Measurements from ENCODE around the gene MRNIP. TPM values are rescaled to one million over a fixed set of nuclear protein-coding genes. Genes with fewer than 3 reads are reported as not detected.
A peak's percentile ranks its signal among the peaks of the same experiment; 100 is the strongest.

The MRNIP gene
- 30.4 and 31.1 TPM in 2 replicates for total RNA-seq (2021)
- long read RNA-seq, transcript MRNIP-205 (8 exons, 1,244 nt), result minor isoform, 13 of 76 reads
- long read RNA-seq, transcript MRNIP-201 (7 exons, 1,238 nt), result major isoform, 34 of 76 reads
- long read RNA-seq, partial matches to known transcripts, result 1 of 76 reads
- long read RNA-seq, other reads (novel, unspliced or antisense), result 18 of 76 reads

DNA sequence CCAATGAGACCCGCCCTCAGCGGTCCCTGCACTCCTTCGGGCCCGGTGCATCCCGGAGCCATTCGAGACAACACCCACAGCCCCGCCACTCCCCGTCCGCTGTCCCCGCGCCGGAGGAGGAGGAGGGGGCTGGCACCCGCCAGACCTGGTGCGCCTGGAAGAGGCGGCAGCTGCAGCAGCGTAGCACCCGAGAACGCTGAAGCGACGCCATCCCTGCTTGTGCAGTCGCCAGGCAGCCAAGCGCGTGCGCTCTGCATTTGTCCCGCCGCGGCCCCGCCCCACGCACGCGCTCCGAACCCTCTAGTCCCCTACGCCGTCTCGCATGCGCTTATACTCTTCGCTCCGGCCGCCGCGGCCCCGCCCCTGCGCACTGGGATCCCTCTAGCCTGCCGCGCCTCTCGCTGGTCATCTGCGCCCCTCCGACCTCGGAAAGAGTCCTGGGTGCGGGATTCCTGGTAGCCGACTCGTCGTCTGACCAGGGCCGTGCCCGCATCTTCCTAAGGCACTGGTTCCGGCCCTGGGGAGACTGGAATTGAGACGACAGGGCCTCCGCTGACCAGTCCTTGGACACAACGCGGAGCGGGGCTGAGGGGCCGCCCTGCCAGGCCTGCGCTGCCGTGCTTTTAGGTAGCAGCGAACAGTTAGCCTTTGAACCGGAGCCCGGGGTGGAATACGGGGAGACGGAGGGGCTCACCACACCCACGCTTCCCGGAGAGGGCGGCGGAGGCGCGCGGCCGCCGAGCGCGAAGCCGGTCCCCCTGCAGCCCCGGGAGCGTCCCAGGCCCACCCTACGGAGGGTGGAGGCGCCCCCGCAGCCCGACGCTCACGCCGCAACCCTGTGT, at the start of gene MRNIP:
MRNIP (minus strand) TSS at position 232 of the 842 bp plus-strand sequence; CDS start at position 211, 21 bp downstream.
- H3K23ac ChIP-seq (ENCODE audit: insufficient read length, low read depth, low read length), result no peak within 1 kb of the TSS
- Mint-ChIP-seq H3K4me1 (peaks cover 13 to 15% of the 10 kb centered on the region in 2 experiments), H3K27me3 (ENCODE audit: low read depth) (peaks cover 12% of the 10 kb centered on the region), H3K27ac (peak within 1 kb of the TSS in 1 of 3 experiments; percentile 86; a peak in 2 of 7 replicates), H3K4me3 (peak within 1 kb of the TSS; percentile 83 to 95), H3K36me3 (ENCODE audit: insufficient read depth in 1 of 3, low read depth in 3 of 3) (peaks cover 18 to 31% (median 23%) of the 10 kb centered on the region in 3 experiments), H3K9me3 (no peaks in the 10 kb centered on the region)
- no peak within 1 kb of the TSS for H3K56ac ChIP-seq (ENCODE audit: insufficient read length, low read depth, low read length)
- H4K5ac ChIP-seq (ENCODE audit: insufficient read length, low read depth, low read length), result no peak within 1 kb of the TSS
- no peak within 1 kb of the TSS for H3K4ac ChIP-seq (ENCODE audit: low read depth, low read length)
- no peak within 1 kb of the TSS for H2AK5ac ChIP-seq (ENCODE audit: insufficient read length, low read length)
- H3K79me2 ChIP-seq (ENCODE audit: insufficient read depth, low read length), result no peaks in the 10 kb centered on the region
- no CpG with 5 or more reads among the region's 90 CpGs for WGBS (ENCODE audit: extremely low coverage, insufficient read length, low lambda C conversion rate)
- H3K9me3 ChIP-seq (ENCODE audit: control insufficient read depth, low read depth, low read length), result peaks cover 5% of the 10 kb centered on the region
- no peaks in the 10 kb centered on the region for H3K4me1 ChIP-seq (ENCODE audit: insufficient read depth, low read length)
- no peak within 1 kb of the TSS for H4K91ac ChIP-seq (ENCODE audit: insufficient read length, low read depth, low read length)
- no peak within 1 kb of the TSS for H2BK5ac ChIP-seq (ENCODE audit: insufficient read length, low read length)
- no peak within 1 kb of the TSS for H2BK20ac ChIP-seq (ENCODE audit: low read depth, low read length, poor library complexity, severe bottlenecking)
- no peak within 1 kb of the TSS for H3K27ac ChIP-seq (ENCODE audit: insufficient read length, low read depth, low read length)
- peak; percentile 94 for DNase-seq
- no peaks in the 10 kb centered on the region for H3K79me1 ChIP-seq (ENCODE audit: insufficient read depth, low read depth, low read length, poor library complexity, severe bottlenecking)
- H2BK120ac ChIP-seq (ENCODE audit: low read depth, low read length, poor library complexity, severe bottlenecking), result no peak within 1 kb of the TSS
- H3K9ac ChIP-seq (ENCODE audit: extremely low read depth, insufficient read length, low read length), result peak within 1 kb of the TSS; percentile 13
- no peak within 1 kb of the TSS for H2BK15ac ChIP-seq (ENCODE audit: low read depth, low read length)
- H3K18ac ChIP-seq (ENCODE audit: insufficient read length, low read depth, low read length), result no peak within 1 kb of the TSS
- H3K4me2 ChIP-seq (ENCODE audit: insufficient read depth, insufficient read length, low read length), result peak within 1 kb of the TSS; percentile 71
- H2BK12ac ChIP-seq (ENCODE audit: insufficient read length, low read depth, low read length), result no peak within 1 kb of the TSS
- H2AFZ ChIP-seq (ENCODE audit: low read length), result no peak within 1 kb of the TSS
- H3T11ph ChIP-seq (ENCODE audit: low read length), result no peak within 1 kb of the TSS
- H4K20me1 ChIP-seq (ENCODE audit: control insufficient read depth, insufficient read depth, insufficient read length), result no peaks in the 10 kb centered on the region
- H4K8ac ChIP-seq (replicated peaks; ENCODE audit: insufficient read length, low read depth, low read length), result no peak within 1 kb of the TSS
- H3K27me3 ChIP-seq (ENCODE audit: insufficient read depth, low read length), result no peaks in the 10 kb centered on the region
- no peak within 1 kb of the TSS for H3K14ac ChIP-seq (ENCODE audit: insufficient read depth, low read length)
- TF ChIP-seq, protein P1, sequence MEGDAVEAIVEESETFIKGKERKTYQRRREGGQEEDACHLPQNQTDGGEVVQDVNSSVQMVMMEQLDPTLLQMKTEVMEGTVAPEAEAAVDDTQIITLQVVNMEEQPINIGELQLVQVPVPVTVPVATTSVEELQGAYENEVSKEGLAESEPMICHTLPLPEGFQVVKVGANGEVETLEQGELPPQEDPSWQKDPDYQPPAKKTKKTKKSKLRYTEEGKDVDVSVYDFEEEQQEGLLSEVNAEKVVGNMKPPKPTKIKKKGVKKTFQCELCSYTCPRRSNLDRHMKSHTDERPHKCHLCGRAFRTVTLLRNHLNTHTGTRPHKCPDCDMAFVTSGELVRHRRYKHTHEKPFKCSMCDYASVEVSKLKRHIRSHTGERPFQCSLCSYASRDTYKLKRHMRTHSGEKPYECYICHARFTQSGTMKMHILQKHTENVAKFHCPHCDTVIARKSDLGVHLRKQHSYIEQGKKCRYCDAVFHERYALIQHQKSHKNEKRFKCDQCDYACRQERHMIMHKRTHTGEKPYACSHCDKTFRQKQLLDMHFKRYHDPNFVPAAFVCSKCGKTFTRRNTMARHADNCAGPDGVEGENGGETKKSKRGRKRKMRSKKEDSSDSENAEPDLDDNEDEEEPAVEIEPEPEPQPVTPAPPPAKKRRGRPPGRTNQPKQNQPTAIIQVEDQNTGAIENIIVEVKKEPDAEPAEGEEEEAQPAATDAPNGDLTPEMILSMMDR (conservative IDR thresholded peaks at IDR 0.05), result no peak
- no peaks in the 10 kb centered on the region for H3K23me2 ChIP-seq (ENCODE audit: insufficient read length, low read depth, low read length, poor library complexity, severe bottlenecking)

Measured in H9 (cell line).